ENCODE results near the gene RUNX2. TPM values are rescaled to one million over a fixed set of nuclear protein-coding genes. Genes with fewer than 3 reads are reported as not detected.

The RUNX2 gene
- polyA plus RNA-seq, 1 donor (not counting 4 experiments of a cell fraction or from before 2014, with no cell fraction given): 1.4 TPM

GRCh38 chr6:45650524-45651135 lies 322.5 kb downstream of the RUNX2 start:
- no peak overlapping the region for H2AFZ ChIP-seq (ENCODE audit: control insufficient read depth, low read length)
- dilution Hi-C loops (cut with MboI; ENCODE audit: extremely low pct_ligation_motif_present, low sequenced_read_pairs): no loop called here
- H3K36me3 ChIP-seq (ENCODE audit: control insufficient read depth in 2 of 2, extremely low read depth in 1 of 2, insufficient read depth in 2 of 2, low read length in 2 of 2): no peaks in the 10 kb centered on the region
- H3K79me2 ChIP-seq (ENCODE audit: control insufficient read depth, insufficient read depth, low read length): no peaks in the 10 kb centered on the region
- H3K4me1 ChIP-seq (ENCODE audit: control insufficient read depth, extremely low read depth, insufficient read depth, low read length): peaks cover 51% of the 10 kb centered on the region
- no peaks in the 10 kb centered on the region for H3K9me3 ChIP-seq (ENCODE audit: control insufficient read depth, low read depth, low read length)
- H4K20me1 ChIP-seq (ENCODE audit: control insufficient read depth, extremely low read depth, insufficient read depth, low read length): no peaks in the 10 kb centered on the region
- peak overlapping the region; percentile 74 for H3K4me2 ChIP-seq (ENCODE audit: control insufficient read depth, extremely low read depth, insufficient read depth, low read depth, low read length)
- H3K4me3 ChIP-seq (ENCODE audit: control insufficient read depth in 2 of 3, extremely low read depth in 1 of 3, insufficient read depth in 2 of 3, low read depth in 1 of 3, low read length in 3 of 3): peak overlapping the region in 2 of 3 experiments; percentile 17
- TF ChIP-seq EZH2 (IDR thresholded peaks at IDR 0.05; ENCODE audit: low read length) (no peak), CTCF (optimal IDR thresholded peaks at IDR 0.05 in 1 of 3, IDR thresholded peaks at IDR 0.05 in 1 of 3, conservative IDR thresholded peaks at IDR 0.05 in 1 of 3; ENCODE audit: extremely low read depth in 1 of 3, insufficient read depth in 2 of 3, low read length in 3 of 3) (no peak)
- FAIRE-seq: peak; percentile 98
- H3K27me3 ChIP-seq (ENCODE audit: control insufficient read depth, extremely low read depth, insufficient read depth, low read length): no peaks in the 10 kb centered on the region
- H3K9me1 ChIP-seq (ENCODE audit: control insufficient read depth, extremely low read depth, insufficient read depth, low read length): no peaks in the 10 kb centered on the region
- H3K9ac ChIP-seq (ENCODE audit: control insufficient read depth, extremely low read depth, insufficient read depth, low read length): no peak overlapping the region
- H3K27ac ChIP-seq (ENCODE audit: control insufficient read depth, insufficient read depth, low read length): peak overlapping the region; percentile 67
- DNase-seq (ENCODE audit: low read depth, low spot score): peak; percentile 38

GRCh38 chr6:45651301-45651700 lies 323.2 kb downstream of the RUNX2 start:
- Histone ChIP-seq H3K9me1 (ENCODE audit: control insufficient read depth, extremely low read depth, insufficient read depth, low read length) (no peaks in the 10 kb centered on the region), H3K9me3 (ENCODE audit: control insufficient read depth, low read depth, low read length) (no peaks in the 10 kb centered on the region), H3K36me3 (ENCODE audit: control insufficient read depth in 2 of 2, extremely low read depth in 1 of 2, insufficient read depth in 2 of 2, low read length in 2 of 2) (no peaks in the 10 kb centered on the region), H2AFZ (ENCODE audit: control insufficient read depth, low read length) (no peak overlapping the region), H3K9ac (ENCODE audit: control insufficient read depth, extremely low read depth, insufficient read depth, low read length) (no peak overlapping the region), H3K4me3 (ENCODE audit: control insufficient read depth in 2 of 3, extremely low read depth in 1 of 3, insufficient read depth in 2 of 3, low read depth in 1 of 3, low read length in 3 of 3) (no peak overlapping the region), H4K20me1 (ENCODE audit: control insufficient read depth, extremely low read depth, insufficient read depth, low read length) (no peaks in the 10 kb centered on the region), H3K79me2 (ENCODE audit: control insufficient read depth, insufficient read depth, low read length) (no peaks in the 10 kb centered on the region), H3K27me3 (ENCODE audit: control insufficient read depth, extremely low read depth, insufficient read depth, low read length) (no peaks in the 10 kb centered on the region), H3K4me2 (ENCODE audit: control insufficient read depth, extremely low read depth, insufficient read depth, low read depth, low read length) (peak overlapping the region; percentile 74), H3K4me1 (ENCODE audit: control insufficient read depth, extremely low read depth, insufficient read depth, low read length) (peaks cover 56% of the 10 kb centered on the region), H3K27ac (ENCODE audit: control insufficient read depth, insufficient read depth, low read length) (peak overlapping the region; percentile 67)
- DNase-seq (ENCODE audit: low read depth, low spot score) (no peak), FAIRE-seq (no peak)
- TF ChIP-seq EZH2 (IDR thresholded peaks at IDR 0.05; ENCODE audit: low read length) (no peak), CTCF (optimal IDR thresholded peaks at IDR 0.05 in 1 of 3, IDR thresholded peaks at IDR 0.05 in 1 of 3, conservative IDR thresholded peaks at IDR 0.05 in 1 of 3; ENCODE audit: extremely low read depth in 1 of 3, insufficient read depth in 2 of 3, low read length in 3 of 3) (no peak)
- dilution Hi-C loops (cut with MboI; ENCODE audit: extremely low pct_ligation_motif_present, low sequenced_read_pairs): no loop called here
